GM23338 (cell line): ENCODE results near the gene TMEM94. TPM values are rescaled to one million over a fixed set of nuclear protein-coding genes. Genes with fewer than 3 reads are reported as not detected.

Experiments
- ATAC-seq: fragments of 200-7000 bp; cut with Tn5 transposase; 3 replicates; pipeline ENCODE4 v1.9.1; 2020
- DNase-seq: peaks from one replicate; pipeline ENCODE4 v3.0.0-alpha.2; 2015; ENCODE audit warnings: low spot score
- H2AFZ ChIP-seq: fragments of 200-600 bp; sonication (generic); 2 replicates; pipeline ENCODE4 v1.8.0; 2016; ENCODE audit warnings: antibody characterized with exemption, mild to moderate bottlenecking, moderate library complexity
- H3F3A ChIP-seq: fragments of 200-600 bp; sonication (generic); replicated peaks from 2 replicates; pipeline ENCODE4 v1.8.0; 2017; ENCODE audit warnings: antibody characterized with exemption, mixed run types, low read depth
- H3K27ac ChIP-seq: fragments of 200-600 bp; sonication (generic); 2 replicates; pipeline ENCODE4 v1.6.1; 2016; ENCODE audit warnings: low read depth
- H3K27me3 ChIP-seq: fragments of 200-600 bp; sonication (generic); 2 replicates; pipeline ENCODE4 v1.8.0; 2016; ENCODE audit warnings: mild to moderate bottlenecking, mixed run types, moderate library complexity; ENCODE audit not compliant: insufficient read depth
- H3K36me3 ChIP-seq: fragments of 200-600 bp; sonication (generic); 2 replicates; pipeline ENCODE4 v1.8.0; 2016; ENCODE audit warnings: mild to moderate bottlenecking; ENCODE audit not compliant: insufficient read depth
- H3K4me1 ChIP-seq: fragments of 200-600 bp; sonication (generic); 2 replicates; pipeline ENCODE4 v1.8.0; 2016; ENCODE audit warnings: mild to moderate bottlenecking, moderate library complexity; ENCODE audit not compliant: insufficient read depth
- H3K4me2 ChIP-seq: fragments of 200-600 bp; sonication (generic); 2 replicates; pipeline ENCODE4 v1.7.1; 2017; ENCODE audit warnings: mixed run types
- H3K4me3 ChIP-seq: fragments of 200-600 bp; sonication (generic); 2 replicates; pipeline ENCODE4 v1.6.1; 2016; ENCODE audit warnings: mixed run types
- H3K79me2 ChIP-seq: fragments of 200-600 bp; sonication (generic); replicated peaks from 2 replicates; pipeline ENCODE4 v1.8.0; 2017; ENCODE audit warnings: mild to moderate bottlenecking; ENCODE audit not compliant: insufficient read depth
- H3K9me2 ChIP-seq: fragments of 200-600 bp; sonication (generic); 2 replicates; pipeline ENCODE4 v1.8.0; 2017; ENCODE audit not compliant: insufficient read depth
- H4K20me1 ChIP-seq: fragments of 200-600 bp; sonication (generic); replicated peaks from 2 replicates; pipeline ENCODE4 v1.8.0; 2017; ENCODE audit warnings: mild to moderate bottlenecking; ENCODE audit not compliant: insufficient read depth
- H3K27ac Mint-ChIP-seq: 2 replicates; pipeline ENCODE4 v1.8.0; 2020; ENCODE audit warnings: inconsistent platforms, mild to moderate bottlenecking, moderate library complexity, mixed read lengths
- H3K27me3 Mint-ChIP-seq: 3 replicates; pipeline ENCODE4 v1.8.0; 2022; ENCODE audit warnings: low read depth, mild to moderate bottlenecking, moderate library complexity, mixed read lengths, inconsistent platforms; ENCODE audit not compliant: insufficient read depth, poor library complexity
- H3K36me3 Mint-ChIP-seq: 3 replicates; pipeline ENCODE4 v1.8.0; 2021; ENCODE audit warnings: low read depth, mild to moderate bottlenecking, inconsistent platforms, moderate library complexity, mixed read lengths
- H3K4me1 Mint-ChIP-seq: 3 replicates; pipeline ENCODE4 v1.8.0; 2020; ENCODE audit warnings: mild to moderate bottlenecking, inconsistent platforms, mixed read lengths
- H3K4me3 Mint-ChIP-seq: 3 replicates; pipeline ENCODE4 v1.8.0; 2021; ENCODE audit warnings: moderate library complexity, mild to moderate bottlenecking, inconsistent platforms, mixed read lengths
- H3K9me3 Mint-ChIP-seq: 3 replicates; pipeline ENCODE4 v1.8.0; 2020; ENCODE audit warnings: moderate library complexity, mild to moderate bottlenecking, inconsistent platforms, mixed read lengths
- STAT1 ChIP-seq: IDR thresholded peaks from one replicate; pipeline ENCODE4 v1.6.1; 2016; ENCODE audit warnings: antibody characterized with exemption; ENCODE audit not compliant: unreplicated experiment
- ZNF331 ChIP-seq: fragments of 250-450 bp; sonication (Bioruptor Pico); IDR thresholded peaks from 2 replicates; pipeline ENCODE4 v1.5.0; 2020; ENCODE audit warnings: low read depth, mild to moderate bottlenecking, moderate library complexity
- polyA plus RNA-seq: library from polyadenylated mRNA; unstranded; fragments of >200 nt; fragmentation: Nextera tagmentation; extraction: Ambion mirVana; gene quantifications from 2 replicates; pipeline ENCODE4 v1.2.1, GENCODE V29; 2016
- total RNA-seq: library from RNA; depleted of rRNA; stranded (reverse); fragments of >200 nt; shearing (Covaris generic); gene quantifications from 2 replicates; pipeline ENCODE4 v1.2.3, GENCODE V29; 2014
- TF ChIP-seq, protein P1 (sequence below), 2 experiments: fragments of 200-600 bp in 1 of 2; sonication (generic) in 1 of 2; conservative IDR thresholded peaks; 2 replicates each; pipeline versions ENCODE4 v1.5.1 to v1.6.1; 2016 to 2017; ENCODE audit warnings: antibody characterized with exemption in 2 of 2, low read depth in 2 of 2, mild to moderate bottlenecking in 2 of 2, moderate library complexity in 1 of 2

The TMEM94 gene
- total and polyA plus RNA-seq, 2 experiments from 2014 or later: 24.0 to 66.0 TPM

DNA sequence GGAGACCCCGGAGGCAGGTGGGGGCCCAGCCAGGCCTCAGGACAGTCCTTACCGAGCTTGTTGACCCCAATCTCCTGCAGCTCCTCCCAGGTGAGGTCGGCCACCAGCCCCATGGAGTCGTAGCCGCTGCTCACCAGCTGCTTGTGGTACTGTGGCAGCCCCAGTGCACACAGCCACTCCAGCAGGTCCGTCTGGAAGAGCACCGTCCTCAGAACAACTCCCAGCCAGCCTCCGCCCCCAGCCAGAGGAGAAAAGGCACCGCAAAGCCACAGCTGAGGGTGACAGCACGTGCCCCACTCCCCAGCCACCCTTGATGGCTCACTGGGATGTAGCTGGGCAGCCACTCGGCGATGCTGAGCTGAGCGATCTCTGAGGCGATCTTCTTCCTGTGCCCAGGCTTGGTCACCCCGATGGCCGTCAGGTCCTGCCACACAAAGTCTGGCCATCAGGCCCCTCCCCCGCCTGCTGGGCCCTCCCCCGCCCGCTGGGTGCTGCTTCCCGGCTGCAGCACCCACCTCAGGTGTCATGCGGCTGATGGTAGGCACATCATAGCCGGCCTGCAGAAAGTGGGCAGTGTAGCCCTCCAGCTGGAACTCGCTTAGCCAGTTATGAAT lies 47.0 kb downstream of the TMEM94 start:
- Histone ChIP-seq H3K4me2 (no peak overlapping the region), H3K36me3 (no peaks in the 10 kb centered on the region), H3F3A (no peaks in the 10 kb centered on the region), H2AFZ (no peak overlapping the region), H4K20me1 (no peaks in the 10 kb centered on the region), H3K27me3 (no peaks in the 10 kb centered on the region), H3K9me2 (no peaks in the 10 kb centered on the region), H3K4me3 (no peak overlapping the region), H3K4me1 (no peaks in the 10 kb centered on the region), H3K27ac (no peak overlapping the region), H3K79me2 (no peaks in the 10 kb centered on the region)
- Mint-ChIP-seq H3K9me3 (no peaks in the 10 kb centered on the region), H3K4me1 (no peaks in the 10 kb centered on the region; the same call in 1 of the 3 replicates), H3K36me3 (peaks cover 17% of the 10 kb centered on the region; the same call in 2 of the 3 replicates), H3K27me3 (peaks cover 5% of the 10 kb centered on the region), H3K4me3 (no peak overlapping the region), H3K27ac (no peak overlapping the region)
- TF ChIP-seq, protein P1, sequence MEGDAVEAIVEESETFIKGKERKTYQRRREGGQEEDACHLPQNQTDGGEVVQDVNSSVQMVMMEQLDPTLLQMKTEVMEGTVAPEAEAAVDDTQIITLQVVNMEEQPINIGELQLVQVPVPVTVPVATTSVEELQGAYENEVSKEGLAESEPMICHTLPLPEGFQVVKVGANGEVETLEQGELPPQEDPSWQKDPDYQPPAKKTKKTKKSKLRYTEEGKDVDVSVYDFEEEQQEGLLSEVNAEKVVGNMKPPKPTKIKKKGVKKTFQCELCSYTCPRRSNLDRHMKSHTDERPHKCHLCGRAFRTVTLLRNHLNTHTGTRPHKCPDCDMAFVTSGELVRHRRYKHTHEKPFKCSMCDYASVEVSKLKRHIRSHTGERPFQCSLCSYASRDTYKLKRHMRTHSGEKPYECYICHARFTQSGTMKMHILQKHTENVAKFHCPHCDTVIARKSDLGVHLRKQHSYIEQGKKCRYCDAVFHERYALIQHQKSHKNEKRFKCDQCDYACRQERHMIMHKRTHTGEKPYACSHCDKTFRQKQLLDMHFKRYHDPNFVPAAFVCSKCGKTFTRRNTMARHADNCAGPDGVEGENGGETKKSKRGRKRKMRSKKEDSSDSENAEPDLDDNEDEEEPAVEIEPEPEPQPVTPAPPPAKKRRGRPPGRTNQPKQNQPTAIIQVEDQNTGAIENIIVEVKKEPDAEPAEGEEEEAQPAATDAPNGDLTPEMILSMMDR (conservative IDR thresholded peaks at IDR 0.05; ENCODE audit: low read depth in 2 of 2): no peak
- no peak for DNase-seq
- ATAC-seq: no peak

DNA sequence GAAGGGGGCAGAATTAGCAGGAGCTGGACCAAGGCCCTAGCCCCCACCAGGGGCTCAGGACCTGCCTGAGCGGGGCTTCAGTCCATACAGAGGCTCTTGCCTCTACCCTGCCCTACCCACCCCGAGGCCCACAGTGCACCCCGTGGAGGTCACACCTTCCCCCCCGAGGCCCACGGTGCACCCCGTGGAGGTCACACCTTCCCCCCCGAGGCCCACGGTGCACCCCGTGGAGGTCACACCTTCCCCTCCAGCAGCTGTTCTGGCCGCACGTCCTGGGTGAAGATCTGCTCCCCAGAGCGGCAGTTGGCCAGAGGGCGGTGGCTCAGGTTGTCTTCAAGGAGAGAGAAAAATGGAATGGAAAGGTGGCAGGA lies 47.5 kb downstream of the TMEM94 start:
- H2AFZ ChIP-seq: no peak overlapping the region
- TF ChIP-seq STAT1: no peak
- no peaks in the 10 kb centered on the region for H3K4me1 ChIP-seq
- H3K27ac ChIP-seq: no peak overlapping the region
- Mint-ChIP-seq H3K36me3 (peaks cover 17% of the 10 kb centered on the region; the same call in 2 of the 3 replicates), H3K9me3 (no peaks in the 10 kb centered on the region), H3K4me1 (no peaks in the 10 kb centered on the region; the same call in 1 of the 3 replicates), H3K27me3 (peaks cover 6% of the 10 kb centered on the region), H3K27ac (no peak overlapping the region), H3K4me3 (no peak overlapping the region)
- H3K4me2 ChIP-seq: no peak overlapping the region
- H4K20me1 ChIP-seq: no peaks in the 10 kb centered on the region
- no peaks in the 10 kb centered on the region for H3K9me2 ChIP-seq
- no peaks in the 10 kb centered on the region for H3F3A ChIP-seq
- no peaks in the 10 kb centered on the region for H3K79me2 ChIP-seq
- H3K27me3 ChIP-seq: no peaks in the 10 kb centered on the region
- H3K36me3 ChIP-seq: no peaks in the 10 kb centered on the region
- ATAC-seq: no peak
- no peak overlapping the region for H3K4me3 ChIP-seq
- DNase-seq: no peak

DNA sequence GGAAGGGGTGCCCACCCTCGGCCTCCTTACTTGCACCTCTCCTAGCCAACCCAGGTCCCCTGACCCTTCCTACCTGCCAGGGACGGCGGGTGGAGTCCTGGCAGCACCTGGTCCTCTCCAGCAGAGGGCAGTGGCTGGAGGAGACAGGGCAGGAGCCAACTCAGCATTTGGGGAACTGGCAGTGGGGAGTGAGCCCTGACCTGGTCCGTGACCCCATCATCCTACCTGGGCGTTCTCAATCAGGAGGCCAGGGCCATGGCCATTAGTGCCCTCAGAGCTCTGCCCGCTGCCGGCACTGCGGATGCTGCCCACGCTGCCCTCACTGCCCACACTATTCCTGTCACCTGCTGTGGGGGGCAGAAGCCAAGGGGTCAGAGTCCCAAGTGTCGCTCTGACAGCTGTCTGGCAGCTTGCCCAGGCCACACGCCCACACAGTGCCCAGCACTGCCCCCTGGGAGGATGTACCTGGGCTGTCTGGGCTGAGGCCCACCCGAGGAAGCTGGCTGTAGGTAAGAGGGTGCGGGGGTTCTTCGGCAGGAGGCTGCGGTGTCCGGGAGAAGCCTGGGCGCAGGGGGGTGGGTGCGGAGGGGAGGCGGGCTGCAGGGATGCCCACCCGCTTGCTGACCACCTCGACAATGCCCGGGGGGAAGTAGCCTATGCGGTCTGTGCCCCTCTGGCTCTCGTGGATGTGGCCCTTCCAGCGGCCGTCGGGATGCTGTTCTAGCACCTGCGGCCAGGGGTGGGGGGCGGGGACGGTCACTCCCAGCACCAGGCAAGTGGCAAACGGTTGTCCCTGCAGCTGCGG lies 48.1 kb downstream of the TMEM94 start:
- Mint-ChIP-seq H3K27ac (no peak overlapping the region), H3K4me3 (no peak overlapping the region), H3K36me3 (peaks cover 17% of the 10 kb centered on the region; the same call in 2 of the 3 replicates), H3K27me3 (peaks cover 7% of the 10 kb centered on the region), H3K4me1 (no peaks in the 10 kb centered on the region; the same call in 1 of the 3 replicates), H3K9me3 (no peaks in the 10 kb centered on the region)
- H3K27ac ChIP-seq: no peak overlapping the region
- H4K20me1 ChIP-seq: no peaks in the 10 kb centered on the region
- ATAC-seq (peak; percentile 80), DNase-seq (peak; percentile 81)
- no peak overlapping the region for H3K4me3 ChIP-seq
- no peak for TF ChIP-seq ZNF331 (CRISPR knock-in tag)
- TF ChIP-seq, protein P1 (conservative IDR thresholded peaks at IDR 0.05; ENCODE audit: low read depth in 2 of 2): peak; percentile 68 to 87
- no peaks in the 10 kb centered on the region for H3K9me2 ChIP-seq
- H3K4me1 ChIP-seq: no peaks in the 10 kb centered on the region
- H3K79me2 ChIP-seq: no peaks in the 10 kb centered on the region
- H3K4me2 ChIP-seq: no peak overlapping the region
- no peak overlapping the region for H2AFZ ChIP-seq
- H3K27me3 ChIP-seq: no peaks in the 10 kb centered on the region
- no peaks in the 10 kb centered on the region for H3F3A ChIP-seq
- H3K36me3 ChIP-seq: no peaks in the 10 kb centered on the region
